ENCODE measurements around the gene CABP4.
A peak's percentile ranks its signal among the peaks of the same experiment; 100 is the strongest.

CABP4 gene

DNA sequence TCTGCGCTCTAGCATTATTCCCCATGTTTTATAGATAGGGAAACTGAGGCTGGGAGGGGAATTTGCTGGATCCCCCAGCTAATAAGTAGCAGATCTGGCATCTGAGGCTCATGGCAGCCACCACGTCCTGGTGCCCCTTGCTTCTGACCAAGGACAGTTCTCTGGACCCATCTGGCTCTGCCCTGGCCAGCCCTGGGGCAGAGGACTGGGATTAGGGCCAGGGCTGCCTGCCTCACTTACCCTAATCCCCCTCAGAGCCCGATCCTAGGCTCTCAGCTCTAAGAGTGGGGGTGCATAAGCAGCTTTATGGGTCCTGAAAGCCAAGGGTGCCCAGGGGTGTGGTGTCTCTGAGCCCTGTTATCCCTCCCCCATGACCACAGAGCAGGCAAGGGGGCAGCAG is at the start of gene CABP4:
Gene CABP4 (plus strand): TSS at position 301 of the 400 bp plus-strand sequence. CDS start 70 bp downstream, at position 371.
- DNase-seq: no peak

DNA sequence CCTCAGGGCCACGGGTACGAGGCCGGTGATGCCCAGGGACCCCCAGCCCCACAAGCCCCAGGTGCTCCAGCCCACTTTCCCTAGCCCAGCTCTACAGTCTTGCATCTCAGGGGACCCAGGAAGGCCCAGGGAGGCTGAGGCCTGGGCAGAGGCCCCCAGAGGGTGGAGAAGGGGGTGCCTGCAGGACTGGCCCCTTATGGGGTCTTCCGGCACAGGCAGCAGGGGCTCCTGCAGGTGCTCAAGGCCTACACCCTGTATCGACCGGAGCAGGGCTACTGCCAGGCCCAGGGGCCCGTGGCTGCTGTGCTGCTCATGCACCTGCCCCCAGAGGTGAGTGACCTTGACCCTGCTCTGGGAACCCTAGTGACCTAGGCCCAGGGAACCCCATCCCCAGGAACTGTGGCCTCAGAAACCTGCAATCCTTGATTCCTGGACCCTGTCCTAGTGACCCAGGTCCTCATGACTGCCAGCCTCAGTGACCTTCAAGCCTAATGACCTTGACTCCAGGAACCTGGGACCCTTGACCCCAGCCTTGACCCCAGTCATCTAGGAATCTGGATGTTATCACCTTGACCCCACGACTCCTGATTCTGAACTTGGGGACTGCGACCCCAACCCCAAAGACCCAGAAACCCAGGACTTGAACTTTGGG is 49.3 kb upstream of the CABP4 start:
- DNase-seq: no peak

DNA sequence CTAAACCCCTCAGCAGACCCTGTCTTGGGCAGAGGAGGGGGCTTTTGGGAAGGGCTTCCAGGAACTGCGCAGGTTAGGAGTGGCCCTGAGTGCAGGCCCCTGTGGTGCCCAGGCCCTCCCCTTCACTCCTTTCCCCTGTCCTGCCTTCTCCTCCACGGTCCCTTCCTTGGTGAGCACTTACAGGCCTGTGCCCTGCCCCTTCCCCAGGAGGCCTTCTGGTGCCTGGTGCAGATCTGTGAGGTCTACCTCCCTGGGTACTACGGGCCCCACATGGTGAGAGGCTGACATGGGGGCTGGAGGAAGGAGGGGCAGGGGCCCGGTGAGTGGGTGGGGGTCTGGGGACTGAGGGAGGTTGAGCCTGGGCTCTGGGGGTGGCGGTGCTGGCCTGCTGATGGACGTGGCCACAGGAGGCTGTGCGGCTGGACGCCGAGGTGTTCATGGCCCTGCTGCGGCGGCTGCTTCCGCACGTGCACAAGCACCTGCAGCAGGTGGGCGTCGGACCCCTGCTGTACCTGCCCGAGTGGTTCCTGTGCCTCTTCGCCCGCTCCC is 48.7 kb upstream of the CABP4 start:
- DNase-seq: no peak

DNA sequence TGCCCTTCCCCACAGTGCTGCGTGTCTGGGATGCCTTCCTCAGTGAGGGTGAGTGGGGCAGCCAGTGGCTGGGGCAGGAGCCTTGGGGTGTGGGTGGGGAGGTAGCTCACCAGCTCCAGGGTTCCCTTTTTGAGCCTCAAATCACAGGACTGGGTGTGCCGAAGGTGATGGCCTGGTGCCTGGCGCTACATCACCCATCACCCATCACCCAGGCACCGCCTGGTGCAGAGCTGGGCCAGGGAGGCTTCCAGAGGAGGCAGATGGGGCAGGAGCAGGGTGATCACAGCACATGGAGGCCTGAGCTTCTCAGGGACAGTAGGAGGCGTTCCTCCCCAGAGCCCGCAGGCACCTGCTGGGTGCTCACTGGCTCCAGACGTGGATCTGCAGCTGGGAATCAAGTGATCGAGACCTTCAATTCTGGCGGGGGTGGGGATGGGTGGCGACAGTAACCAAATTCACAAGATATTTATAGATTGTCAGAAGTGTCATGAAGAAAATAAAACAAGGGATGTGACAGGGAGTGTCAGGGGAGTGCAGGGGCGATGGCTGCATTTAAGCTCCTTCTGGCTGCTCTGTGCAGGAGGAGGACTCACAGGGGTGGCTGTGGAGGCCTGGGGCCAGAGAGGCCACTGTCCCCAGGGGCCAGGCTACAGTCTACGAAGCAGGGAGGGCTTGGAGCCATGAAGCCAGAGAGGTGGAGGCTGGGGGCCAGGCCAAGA is 48.0 kb upstream of the CABP4 start:
- DNase-seq: no peak

DNA sequence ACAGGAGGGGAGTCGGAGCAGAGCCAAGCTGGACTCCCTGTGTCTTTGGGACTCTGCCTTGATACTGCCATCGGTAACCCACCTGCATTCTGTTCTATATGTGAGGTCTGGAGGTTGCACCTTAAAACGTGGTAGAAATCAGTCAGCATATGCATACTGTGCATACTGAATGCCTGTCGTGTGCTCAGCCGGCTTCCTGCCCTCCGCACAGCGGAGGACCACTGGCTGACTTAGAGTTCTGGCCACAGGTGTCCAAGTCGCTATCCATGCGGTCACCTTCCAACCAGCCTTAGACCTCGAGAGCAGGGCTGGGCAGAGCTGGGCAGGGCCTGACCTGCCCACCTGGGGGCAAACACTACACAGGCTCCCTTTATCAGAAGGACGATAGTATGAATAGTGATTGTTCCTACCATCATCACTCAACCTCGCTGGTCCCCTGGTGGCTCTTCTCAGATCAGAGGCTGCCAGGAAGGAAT is 47.4 kb upstream of the CABP4 start:
- no peak for DNase-seq

DNA sequence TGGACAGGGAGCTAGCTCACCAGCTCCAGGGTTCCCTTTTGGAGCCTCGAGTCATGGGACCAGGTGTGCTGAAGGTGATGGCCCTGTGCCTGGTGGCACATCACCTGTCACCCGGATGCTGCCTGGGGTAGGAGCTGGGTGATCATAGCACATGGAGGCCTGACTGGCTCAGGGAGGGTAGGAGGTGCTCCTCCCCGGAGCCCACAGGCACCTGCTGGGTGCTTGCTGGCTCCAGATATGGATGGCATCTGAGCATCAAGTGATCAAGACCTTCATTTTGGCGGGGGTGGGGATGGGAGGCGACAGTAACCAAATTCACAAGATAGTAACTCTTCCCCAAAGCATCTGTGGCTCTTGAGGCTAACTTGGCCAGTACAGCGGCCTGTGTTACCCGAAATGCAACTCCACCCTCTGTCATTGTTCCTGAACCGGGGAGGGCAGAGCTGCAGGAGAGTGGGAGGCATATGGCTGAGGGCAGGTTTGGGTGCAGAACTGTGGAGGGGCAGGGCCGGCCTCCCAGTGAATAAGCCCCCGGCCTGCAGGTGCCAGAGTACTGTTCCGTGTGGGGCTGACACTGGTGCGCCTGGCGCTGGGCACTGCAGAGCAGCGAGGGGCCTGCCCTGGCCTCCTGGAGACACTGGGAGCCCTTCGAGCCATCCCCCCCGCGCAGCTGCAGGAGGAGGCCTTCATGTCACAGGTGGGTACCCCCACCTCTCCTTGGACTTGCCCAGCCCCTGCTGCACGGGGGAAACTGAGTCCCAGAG is 46.5 kb upstream of the CABP4 start:
- no peak for DNase-seq

DNA sequence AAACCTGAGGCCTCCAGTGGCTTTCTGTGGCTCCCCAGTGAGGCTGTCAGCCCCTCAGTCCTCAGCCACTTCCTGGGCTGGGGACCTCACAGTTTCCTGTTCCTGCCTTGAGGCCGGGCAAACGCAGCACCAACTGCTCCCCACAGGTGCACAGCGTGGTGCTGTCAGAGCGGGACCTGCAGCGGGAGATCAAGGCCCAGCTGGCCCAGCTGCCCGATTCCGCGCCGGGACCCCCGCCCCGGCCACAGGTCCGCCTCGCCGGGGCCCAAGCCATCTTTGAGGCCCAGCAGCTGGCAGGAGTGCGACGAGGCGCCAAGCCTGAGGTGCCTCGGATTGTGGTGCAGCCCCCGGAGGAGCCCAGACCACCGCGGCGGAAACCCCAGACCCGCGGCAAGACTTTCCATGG is 45.9 kb upstream of the CABP4 start:
- DNase-seq: peak; percentile 78 to 85

DNA sequence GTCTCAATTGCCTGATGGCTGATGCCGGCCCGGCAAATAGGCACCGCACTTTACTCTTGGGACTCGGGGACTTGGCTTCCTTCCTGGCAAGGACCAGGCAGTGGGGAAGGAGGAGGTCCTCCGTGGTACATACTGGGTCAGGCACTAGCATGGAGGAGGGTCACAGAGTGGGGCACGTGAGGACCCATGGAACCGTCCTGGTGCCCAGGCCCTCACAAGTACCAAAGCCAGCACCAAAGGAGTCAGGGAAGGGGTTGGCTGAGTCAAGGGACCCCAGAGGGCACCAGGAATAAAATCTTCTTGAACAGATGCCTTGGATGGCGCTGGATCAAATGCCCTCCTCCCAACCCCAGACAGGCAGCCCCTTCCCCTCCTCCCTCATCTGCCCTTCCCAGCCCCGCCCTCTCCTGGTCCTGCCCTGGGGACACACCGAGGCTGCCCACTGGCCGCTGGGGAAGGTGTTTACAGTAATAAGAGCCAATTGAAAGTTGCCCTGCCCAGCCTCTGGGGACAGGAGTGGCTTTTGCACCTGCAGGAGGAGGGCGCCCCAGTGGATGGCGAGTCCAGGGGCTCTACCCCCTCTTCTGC is 45.3 kb upstream of the CABP4 start:
- no peak for DNase-seq

DNA sequence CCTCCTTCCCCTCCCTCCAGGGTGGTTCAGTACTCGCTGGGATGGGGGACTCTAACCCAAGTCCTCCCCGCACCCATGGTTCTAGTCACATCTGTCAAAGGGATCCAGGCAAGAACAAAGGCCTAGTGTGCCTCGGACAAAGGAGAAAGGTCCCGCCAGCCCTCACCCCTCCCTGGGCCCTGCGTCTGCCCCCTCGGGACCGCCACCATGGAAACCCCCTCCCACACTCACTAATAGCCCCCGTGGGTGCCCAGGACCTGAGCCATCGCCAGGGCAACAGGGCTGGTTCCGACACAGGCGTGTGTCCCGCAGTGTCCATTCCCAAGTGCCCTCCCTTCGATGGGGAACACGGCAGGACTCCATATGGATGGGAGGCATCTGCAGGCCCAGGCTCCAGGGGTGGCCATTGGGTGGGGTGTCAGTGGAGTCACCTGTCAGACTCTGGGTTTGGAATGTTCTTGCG is 44.8 kb upstream of the CABP4 start:
- no peak for DNase-seq

DNA sequence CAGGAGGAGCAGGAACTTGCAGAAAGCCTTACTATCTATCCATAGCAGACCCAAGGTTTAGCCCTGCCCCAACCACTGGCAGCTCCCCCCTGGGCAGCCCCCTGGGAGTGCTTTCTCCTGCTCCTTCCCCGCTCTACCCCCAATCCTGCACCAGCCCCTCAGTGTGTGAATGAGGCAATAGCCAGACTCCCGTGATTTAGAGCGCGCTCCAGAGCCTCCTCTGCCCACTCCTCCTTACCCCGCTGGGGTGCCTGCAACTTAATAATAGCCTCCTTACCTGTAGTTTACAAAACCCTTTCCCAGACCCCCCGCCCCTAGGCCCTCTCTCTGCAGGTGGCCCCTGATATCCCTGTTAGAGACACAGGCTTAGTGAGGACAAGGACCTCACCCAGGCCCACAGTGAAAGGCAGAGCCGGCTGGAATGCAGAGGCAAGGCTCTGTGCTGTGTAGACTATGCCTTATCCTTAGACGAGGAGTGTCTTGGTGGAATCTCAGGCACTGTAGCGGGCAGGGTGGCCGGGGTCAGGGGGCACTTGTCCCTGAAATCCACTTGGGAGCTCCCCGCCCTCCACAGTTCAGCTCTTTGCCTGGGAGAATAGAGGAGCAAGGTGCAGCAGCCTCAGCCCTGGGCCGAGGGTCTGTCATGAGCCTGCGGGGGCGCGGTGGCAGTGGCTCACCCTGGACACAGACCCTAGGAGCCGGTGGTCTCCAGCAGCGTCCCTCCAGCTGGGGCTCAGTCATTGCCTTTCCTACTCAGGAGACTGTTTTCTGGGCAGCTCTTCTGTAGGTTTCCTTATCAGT is 44.0 kb upstream of the CABP4 start:
- DNase-seq: no peak

DNA sequence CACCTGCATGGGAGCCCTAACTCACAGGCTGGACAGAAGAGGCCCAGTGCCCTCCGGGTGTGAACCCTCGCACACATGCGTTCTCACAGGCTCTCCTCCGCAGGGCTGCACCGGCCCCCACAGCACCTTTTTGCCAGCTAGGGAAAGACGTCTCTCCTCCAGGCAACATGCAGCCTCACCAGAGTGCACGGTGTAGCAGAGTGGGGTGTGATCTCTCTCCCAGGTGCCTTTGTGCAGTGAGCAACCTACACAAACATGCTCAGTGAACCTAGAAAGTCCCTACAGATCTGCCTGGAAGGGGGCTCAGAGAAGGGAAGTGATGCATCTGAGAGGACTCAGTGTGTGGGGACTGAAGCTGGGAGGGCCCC is 43.4 kb upstream of the CABP4 start:
- DNase-seq: no peak

DNA sequence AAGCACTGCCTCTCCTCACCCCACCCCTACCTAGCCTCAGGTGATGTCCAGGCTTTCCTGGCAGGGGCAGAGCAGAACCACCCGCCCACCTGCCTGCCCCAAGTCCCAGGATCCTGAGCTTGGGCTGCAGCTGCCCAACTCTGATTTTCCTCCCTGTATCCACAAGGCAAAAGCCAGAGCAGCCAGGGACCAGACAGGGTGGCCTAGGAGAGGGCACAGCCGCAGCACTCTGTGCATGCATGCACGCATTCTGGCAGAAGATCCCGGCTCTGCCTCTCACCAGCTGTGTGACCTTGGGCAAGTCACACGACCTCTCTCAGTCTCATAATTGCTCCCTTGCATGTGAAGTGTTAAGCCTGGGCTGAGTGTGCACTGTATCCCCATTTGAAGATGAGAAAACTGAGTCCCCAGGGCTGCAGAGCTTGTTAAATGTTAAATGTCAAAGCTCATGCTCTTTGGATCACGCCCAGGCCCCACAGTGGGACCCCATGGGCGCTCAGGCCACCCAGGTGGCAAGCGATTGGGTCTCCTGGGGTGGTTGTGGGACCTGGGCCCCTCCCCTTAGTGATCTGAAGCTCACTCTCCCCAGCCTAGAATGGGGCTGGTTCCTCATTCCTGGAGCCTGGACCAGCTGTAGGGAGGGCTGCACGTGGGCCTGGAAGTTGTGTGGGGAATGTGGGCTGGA is 42.5 kb upstream of the CABP4 start:
- no peak for DNase-seq

DNA sequence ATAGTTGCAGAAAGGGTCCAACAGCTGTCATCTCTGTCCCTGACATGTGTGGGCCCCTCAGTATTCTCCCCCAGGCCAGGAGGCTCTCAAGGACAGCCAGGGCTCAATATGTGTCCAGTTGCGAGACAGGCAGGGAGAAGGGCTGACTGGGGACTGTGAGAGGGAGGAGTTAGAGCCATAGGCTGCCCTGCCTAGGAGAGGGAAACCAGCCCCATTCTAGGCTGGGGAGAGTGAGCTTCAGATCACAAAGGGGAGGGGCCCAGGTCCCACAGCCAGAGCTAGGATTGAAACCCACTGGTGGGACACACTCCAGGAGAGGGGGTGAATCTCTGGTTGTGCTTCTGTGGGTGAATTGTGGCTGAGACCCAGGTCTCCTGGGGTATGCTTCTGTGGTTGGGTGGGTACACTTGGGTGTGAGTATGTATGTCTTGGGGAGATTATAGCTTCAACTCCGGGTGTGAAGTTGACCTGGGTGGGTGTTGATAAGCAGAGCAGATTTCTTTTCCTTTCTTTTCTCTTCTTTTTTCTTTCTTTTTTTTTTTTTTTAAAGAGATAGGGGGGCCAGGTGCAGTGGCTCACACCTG is 41.8 kb upstream of the CABP4 start:
- DNase-seq: no peak

DNA sequence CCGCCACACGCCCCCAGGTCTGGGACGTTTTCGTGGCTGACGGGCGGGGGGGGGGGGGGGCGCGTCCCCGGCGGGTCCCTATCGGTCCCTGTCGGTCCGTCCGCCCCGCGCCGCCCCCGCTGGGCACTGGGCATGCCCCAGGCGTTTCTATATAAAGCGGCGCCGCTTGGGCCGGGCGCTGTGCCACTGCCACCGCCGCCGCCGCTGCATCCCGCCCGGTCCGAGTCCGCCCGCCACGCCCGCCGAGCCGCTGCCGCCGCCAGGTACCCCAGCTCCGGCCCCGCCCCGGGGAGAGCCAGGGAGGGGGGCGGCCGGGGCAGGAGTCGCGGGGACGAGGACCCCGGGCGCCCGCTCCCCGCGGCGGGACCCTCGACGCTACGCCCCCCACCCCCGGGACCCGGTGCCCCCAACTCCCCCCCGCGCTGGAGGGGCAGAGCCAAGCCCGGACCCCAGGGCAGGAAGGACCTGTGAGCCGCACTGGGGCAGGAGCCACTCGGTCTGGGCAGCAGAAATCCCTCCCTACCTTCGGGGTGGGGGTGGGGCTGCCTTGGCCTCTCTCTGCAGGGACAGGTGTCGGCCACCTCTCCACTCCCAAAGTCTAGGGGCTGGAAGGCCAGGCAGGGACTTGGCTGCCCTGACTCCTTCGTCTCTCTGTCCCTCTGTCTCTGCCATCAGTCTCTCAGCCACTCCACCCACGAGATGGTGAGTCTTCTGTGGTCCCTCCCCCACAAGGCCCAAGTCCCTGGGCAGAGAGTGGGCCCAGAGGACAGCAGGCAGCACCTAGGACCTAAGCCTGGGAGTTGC is 39.5 kb upstream of the CABP4 start, which contains the start of gene CARNS1:
Gene CARNS1 (plus strand): TSS at position 178 of the 804 bp plus-strand sequence. CDS start 522 bp downstream, at position 700.
- no peak for DNase-seq

DNA sequence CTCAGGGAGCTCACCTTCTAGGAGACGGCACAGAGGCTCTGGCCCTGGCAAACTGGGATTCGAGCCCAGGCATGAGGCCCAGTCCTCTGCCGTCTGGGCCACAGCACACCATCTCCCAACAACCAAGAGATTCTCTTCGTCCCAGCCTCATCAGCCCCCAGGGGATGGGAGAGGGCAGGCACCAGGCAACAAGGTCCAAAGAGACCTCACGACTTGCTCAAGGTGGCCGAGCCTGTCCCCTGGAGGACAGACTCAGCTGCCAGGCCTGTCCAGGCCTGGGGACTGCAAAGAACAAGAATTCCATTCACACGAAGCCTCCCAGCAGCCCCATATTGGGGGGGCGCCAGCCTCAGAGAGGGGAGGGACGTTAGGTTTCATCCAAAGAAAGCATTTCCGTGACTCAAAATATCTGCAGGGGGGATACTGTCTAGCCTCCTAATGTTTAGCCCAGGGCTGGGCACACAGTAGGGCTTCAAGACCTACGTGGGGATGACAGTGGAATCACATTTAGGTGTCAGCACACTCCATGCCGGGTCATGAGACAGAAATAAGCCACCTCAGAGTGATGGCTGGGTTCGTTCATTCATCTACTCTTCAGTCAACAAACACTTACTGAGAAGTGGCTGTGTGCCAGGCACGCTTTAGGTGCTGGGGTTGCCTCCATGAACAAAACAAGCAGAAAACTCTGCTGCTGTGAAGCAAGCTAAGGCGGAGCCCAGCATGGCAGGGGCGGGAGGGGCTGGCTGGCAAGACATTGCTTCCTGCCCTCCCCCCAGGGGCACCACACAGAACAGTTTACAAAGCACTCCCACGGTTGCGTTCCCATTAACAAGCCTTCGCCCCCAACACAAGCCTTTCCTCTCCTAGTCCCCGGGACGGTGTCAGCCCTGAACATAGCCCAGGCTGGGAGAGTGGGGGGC is 38.5 kb upstream of the CABP4 start:
- no peak for DNase-seq

DNA sequence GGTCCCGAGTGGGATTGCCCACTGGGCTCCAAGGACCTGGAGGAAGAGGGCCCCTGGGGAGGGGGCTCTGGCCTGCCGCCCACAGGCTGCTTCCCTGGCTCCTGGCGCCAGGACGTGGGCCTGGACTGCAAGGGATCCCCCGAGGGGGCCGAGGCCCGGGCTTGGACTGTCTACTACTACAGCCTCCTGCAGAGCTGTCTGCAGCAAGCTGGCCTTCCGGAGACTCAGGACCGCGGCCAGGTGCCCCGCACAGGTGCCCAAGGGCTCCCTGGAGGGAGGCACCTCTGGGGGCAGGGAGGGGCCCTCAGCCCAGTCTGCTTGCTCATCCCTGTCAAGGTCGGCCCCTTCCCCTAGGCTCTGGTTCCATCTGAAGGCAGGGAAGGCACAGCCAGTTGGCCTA is 37.7 kb upstream of the CABP4 start:
- DNase-seq: no peak

DNA sequence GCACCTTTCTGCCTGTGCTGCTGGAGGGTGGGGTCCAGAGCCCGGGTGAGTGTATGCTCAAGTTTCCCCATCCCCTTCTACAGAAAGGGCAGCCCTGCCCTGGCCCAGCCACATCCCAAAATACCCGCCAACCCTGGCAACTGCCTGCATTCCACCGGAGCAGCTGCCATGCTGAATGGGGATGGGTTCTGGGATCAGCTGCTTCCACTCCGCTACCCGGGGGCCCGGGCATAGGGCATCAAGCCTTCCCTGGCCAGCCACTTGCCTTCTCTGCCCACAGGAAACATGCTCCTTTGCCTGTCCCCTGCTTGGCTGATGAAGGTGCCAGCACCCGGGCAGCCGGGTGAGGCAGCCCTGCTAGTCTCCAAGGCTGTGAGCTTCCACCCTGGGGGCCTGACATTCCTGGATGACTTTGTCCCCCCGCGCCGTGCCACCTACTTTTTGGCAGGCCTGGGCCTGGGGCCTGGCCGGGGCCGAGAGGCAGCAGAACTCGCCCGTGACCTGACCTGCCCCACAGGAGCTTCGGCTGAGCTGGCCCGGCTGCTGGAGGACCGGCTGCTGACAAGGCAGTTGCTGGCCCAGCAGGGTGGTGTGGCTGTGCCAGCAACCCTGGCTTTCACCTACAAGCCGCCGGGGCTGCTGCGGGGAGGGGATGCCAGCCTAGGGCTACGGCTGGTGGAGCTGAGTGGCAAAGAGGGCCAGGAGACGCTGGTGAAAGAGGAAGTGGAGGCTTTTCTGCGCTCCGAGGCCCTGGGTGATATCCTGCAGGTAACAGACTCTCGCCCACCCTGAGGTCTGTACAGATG is 36.5 kb upstream of the CABP4 start:
- peak; percentile 19 to 41 for DNase-seq
